ENCODE results near the gene YIPF3.

DNA sequence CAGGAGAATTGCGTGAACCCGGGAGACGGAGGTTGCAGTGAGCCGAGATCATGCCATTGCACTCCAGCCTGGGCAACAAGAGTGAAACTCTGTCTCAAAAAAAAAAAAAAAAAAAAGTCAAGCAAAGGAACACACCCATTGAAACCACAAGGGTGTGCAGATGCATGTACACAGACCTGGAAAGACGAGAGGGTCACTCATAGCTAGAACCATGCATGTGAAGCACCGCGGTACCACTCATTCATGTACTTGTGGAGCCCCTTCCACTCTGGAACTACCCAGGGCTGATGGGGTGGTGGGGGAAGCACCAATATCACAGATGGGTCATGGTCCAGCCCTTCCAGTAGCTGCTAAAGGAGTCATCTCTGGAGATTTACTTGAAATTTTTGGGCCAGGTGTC lies 46.8 kb downstream of the YIPF3 start:
- TF ChIP-seq NFIC (IDR thresholded peaks at IDR 0.05) (no peak), ZBTB7A (IDR thresholded peaks at IDR 0.05; ENCODE audit: low read depth) (no peak), CREB1 (IDR thresholded peaks at IDR 0.05; ENCODE audit: low read depth) (no peak)
